HG03066 (cell line): Measurements from ENCODE around the gene SCGB2B2.
"Not testable (repeated sequence)": the region's sequence is repeated elsewhere in the genome, so short reads cannot be mapped to it uniquely, and the experiment has no call there.

ENCODE experiments used
- ATAC-seq: cut with Tn5 transposase; IDR thresholded peaks from one replicate; pipeline ENCODE4 v1.9.1; 2021; ENCODE audit warnings: low read depth; ENCODE audit not compliant: unreplicated experiment

The SCGB2B2 gene

GRCh38 chr19:34671972-34672371, 5.0 kb downstream of the SCGB2B2 start:
- ATAC-seq, result no peak

GRCh38 chr19:34669305-34669704, 7.7 kb downstream of the SCGB2B2 start:
- no peak for ATAC-seq

- ATAC-seq, result not testable (repeated sequence)
Observed at GRCh38 chr19:34668690-34669089, 8.3 kb downstream of the SCGB2B2 start.

- not testable (repeated sequence) for ATAC-seq
Observed at GRCh38 chr19:34668077-34668689, 8.8 kb downstream of the SCGB2B2 start.

- ATAC-seq, result no peak
Observed at GRCh38 chr19:34667349-34668076, 9.4 kb downstream of the SCGB2B2 start.

- ATAC-seq, result no peak
Observed at GRCh38 chr19:34666958-34667265, 10.0 kb downstream of the SCGB2B2 start.

GRCh38 chr19:34666200-34666957, 10.6 kb downstream of the SCGB2B2 start:
- no peak for ATAC-seq

GRCh38 chr19:34665275-34665674, 11.7 kb downstream of the SCGB2B2 start:
- not testable (repeated sequence) for ATAC-seq

- no peak for ATAC-seq
Observed at GRCh38 chr19:34664870-34665269, 12.1 kb downstream of the SCGB2B2 start.

- ATAC-seq, result no peak
Observed at GRCh38 chr19:34664168-34664567, 12.8 kb downstream of the SCGB2B2 start.

- no peak for ATAC-seq
Observed at GRCh38 chr19:34662919-34663318, 14.0 kb downstream of the SCGB2B2 start.

- no peak for ATAC-seq
Observed at GRCh38 chr19:34661357-34661756, 15.6 kb downstream of the SCGB2B2 start.

- ATAC-seq, result no peak
Observed at GRCh38 chr19:34655651-34656050, 21.3 kb downstream of the SCGB2B2 start.

- no peak for ATAC-seq
Observed at GRCh38 chr19:34654796-34655195, 22.2 kb downstream of the SCGB2B2 start.

- no peak for ATAC-seq
Observed at GRCh38 chr19:34651747-34652146, 25.2 kb downstream of the SCGB2B2 start.

GRCh38 chr19:34649886-34650543, 26.9 kb downstream of the SCGB2B2 start:
- no peak for ATAC-seq

- no peak for ATAC-seq
Observed at GRCh38 chr19:34645551-34645950, 31.4 kb downstream of the SCGB2B2 start.

- ATAC-seq, result no peak
Observed at GRCh38 chr19:34644991-34645461, 31.9 kb downstream of the SCGB2B2 start.

GRCh38 chr19:34642241-34642640, 34.7 kb downstream of the SCGB2B2 start:
- ATAC-seq, result no peak

GRCh38 chr19:34639491-34640085, 37.4 kb downstream of the SCGB2B2 start:
- ATAC-seq, result no peak

- ATAC-seq, result no peak
Observed at GRCh38 chr19:34633802-34634201, 43.2 kb downstream of the SCGB2B2 start.
